Neural cell (in vitro differentiated cells): Measurements from ENCODE around the gene ANKRD63. TPM values are rescaled to one million over a fixed set of nuclear protein-coding genes. Genes with fewer than 3 reads are reported as not detected.

Experiments
- H2AFZ ChIP-seq: fragments of 200-600, 300-800 bp; sonication (generic), shearing (Covaris generic); 2 replicates; pipeline ENCODE4 v1.6.0; 2014; ENCODE audit warnings: low read depth, mild to moderate bottlenecking, antibody characterized with exemption, low read length, moderate library complexity
- H3F3A ChIP-seq: fragments of 200-600 bp; shearing (Covaris generic); 2 replicates; pipeline ENCODE4 v1.6.1; 2016; ENCODE audit warnings: mild to moderate bottlenecking, moderate library complexity, mixed read lengths, antibody characterized with exemption, low read length; ENCODE audit not compliant: insufficient read depth, poor library complexity, severe bottlenecking
- H3K27ac ChIP-seq: fragments of 200-600, 300-800 bp; sonication (generic), shearing (Covaris generic); 2 replicates; pipeline ENCODE4 v1.5.1; 2014; ENCODE audit warnings: mild to moderate bottlenecking, low read length, moderate library complexity
- H3K27me3 ChIP-seq: fragments of 300-800, 200-600 bp; sonication (generic), shearing (Covaris generic); 2 replicates; pipeline ENCODE4 v1.6.0; 2014; ENCODE audit warnings: mild to moderate bottlenecking, low read depth, low read length, moderate library complexity; ENCODE audit not compliant: insufficient read depth
- H3K36me3 ChIP-seq: fragments of 300-800, 200-600 bp; sonication (generic), shearing (Covaris generic); 2 replicates; pipeline ENCODE4 v1.5.1; 2014; ENCODE audit warnings: mild to moderate bottlenecking, antibody characterized with exemption, low read length, moderate library complexity; ENCODE audit not compliant: insufficient read depth
- H3K4me2 ChIP-seq: fragments of 300-800, 200-600 bp; sonication (generic), shearing (Covaris generic); 2 replicates; pipeline ENCODE4 v1.6.0; 2014; ENCODE audit warnings: mild to moderate bottlenecking, low read length
- H3K4me3 ChIP-seq: fragments of 300-800, 200-600 bp; sonication (generic), shearing (Covaris generic); 2 replicates; pipeline ENCODE4 v1.5.1; 2014; ENCODE audit warnings: mild to moderate bottlenecking, low read length, moderate library complexity
- H3K79me2 ChIP-seq: fragments of 200-600 bp; shearing (Covaris generic); replicated peaks from 2 replicates; pipeline ENCODE4 v1.6.0; 2014; ENCODE audit warnings: mild to moderate bottlenecking, low read length, moderate library complexity; ENCODE audit not compliant: insufficient read depth
- H3K9ac ChIP-seq: fragments of 300-800, 200-600 bp; sonication (generic), shearing (Covaris generic); 2 replicates; pipeline ENCODE4 v1.6.1; 2016; ENCODE audit warnings: mild to moderate bottlenecking, low read length, mixed read lengths
- H3K9me2 ChIP-seq: fragments of 200-600 bp; shearing (Covaris generic); 2 replicates; pipeline ENCODE4 v1.6.1; 2016; ENCODE audit warnings: mild to moderate bottlenecking, low read length, mixed read lengths; ENCODE audit not compliant: insufficient read depth
- H3K9me3 ChIP-seq: fragments of 200-600, 300-800 bp; sonication (generic), shearing (Covaris generic); 2 replicates; pipeline ENCODE4 v1.6.1; 2016; ENCODE audit warnings: mild to moderate bottlenecking, mixed run types, low read length, moderate library complexity, mixed read lengths
- H4K20me1 ChIP-seq: fragments of 200-600 bp; shearing (Covaris generic); 2 replicates; pipeline ENCODE4 v1.6.1; 2016; ENCODE audit warnings: mild to moderate bottlenecking, mixed run types; ENCODE audit not compliant: insufficient read depth
- EP300 ChIP-seq: fragments of 450-650 bp; conservative IDR thresholded peaks from 2 replicates; pipeline ENCODE4 v1.6.1; 2014; ENCODE audit warnings: antibody characterized with exemption, mild to moderate bottlenecking, moderate library complexity; ENCODE audit not compliant: poor library complexity, severe bottlenecking
- EZH2 ChIP-seq: fragments of 200-600, 300-800 bp; shearing (Covaris generic), sonication (generic); IDR thresholded peaks from 2 replicates; pipeline ENCODE4 v1.6.1; 2014; ENCODE audit warnings: antibody characterized with exemption, low read length, borderline replicate concordance, mild to moderate bottlenecking; ENCODE audit not compliant: insufficient read depth, poor library complexity, severe bottlenecking
- MXI1 ChIP-seq: fragments of 450-650 bp; conservative IDR thresholded peaks from 2 replicates; pipeline ENCODE4 v1.6.1; 2014; ENCODE audit warnings: antibody characterized with exemption, mild to moderate bottlenecking; ENCODE audit not compliant: poor library complexity, severe bottlenecking
- POLR2AphosphoS5 ChIP-seq: IDR thresholded peaks from 2 replicates; pipeline ENCODE4 v1.6.1; 2012
- RAD21 ChIP-seq: fragments of 450-650 bp; conservative IDR thresholded peaks from 2 replicates; pipeline ENCODE4 v1.6.1; 2014; ENCODE audit warnings: antibody characterized with exemption, mild to moderate bottlenecking, moderate library complexity
- polyA plus RNA-seq: library from polyadenylated mRNA; depleted of rRNA; stranded (reverse); fragments of >200 nt; gene quantifications from 2 replicates; pipeline ENCODE4 v1.2.3, GENCODE V29; 2014
- TF ChIP-seq, protein P1 (sequence below): fragments of 450-650 bp; IDR thresholded peaks from 2 replicates; pipeline ENCODE4 v1.5.1; 2014; ENCODE audit warnings: antibody characterized with exemption, mild to moderate bottlenecking, moderate library complexity; ENCODE audit not compliant: poor library complexity, severe bottlenecking
- TF ChIP-seq, protein P2 (sequence below): IDR thresholded peaks from 2 replicates; pipeline ENCODE4 v1.6.1; 2012; ENCODE audit warnings: borderline replicate concordance

The ANKRD63 gene
- polyA plus RNA-seq, 1 donor from 2014 or later = 2.1 TPM

DNA sequence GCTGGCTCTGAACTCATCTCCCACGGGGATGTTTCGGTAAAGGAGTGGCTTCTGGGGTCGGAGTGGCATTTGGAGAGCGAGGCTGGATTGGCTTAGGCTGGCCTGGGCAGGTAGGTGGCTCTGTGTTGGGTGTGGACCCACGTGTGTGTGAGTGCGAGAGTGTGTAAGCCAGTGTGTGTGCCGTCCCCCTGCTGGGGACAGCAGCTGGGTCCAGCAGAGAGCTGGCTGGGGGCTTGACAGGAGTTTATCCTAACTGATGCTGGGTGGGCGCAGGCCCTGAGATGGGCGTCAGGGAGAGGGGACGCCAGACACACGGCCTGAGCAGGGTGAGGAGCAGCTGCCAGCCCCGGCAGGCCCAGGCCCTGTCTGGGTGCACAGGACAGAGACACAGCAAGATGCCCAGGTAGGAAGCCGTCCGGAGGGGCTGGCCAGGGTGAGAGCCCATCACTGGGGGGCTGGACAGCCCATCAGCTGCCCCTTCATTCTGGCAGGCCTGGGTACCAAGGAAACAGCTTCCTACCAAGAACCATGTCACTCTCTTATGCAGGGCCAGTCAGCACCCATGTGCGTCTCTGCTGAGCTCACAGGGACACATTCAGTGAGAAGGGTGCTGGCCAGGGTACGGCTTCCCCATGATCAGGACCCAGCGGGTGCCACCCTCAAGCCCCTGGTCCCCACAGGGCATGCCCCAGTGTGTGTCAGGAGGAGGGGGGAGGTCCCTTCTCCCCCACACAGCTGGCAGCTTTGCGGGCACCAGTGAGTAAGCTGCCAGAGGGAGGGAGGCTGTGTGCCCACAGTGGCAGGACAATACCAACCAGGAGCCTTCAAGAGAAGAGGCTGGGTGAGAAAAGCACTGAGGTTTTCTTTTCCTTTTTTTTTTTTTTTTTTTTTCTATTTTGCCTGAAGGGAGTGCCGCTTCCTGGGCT, 42.9 kb downstream of the ANKRD63 start (continued):
- TF ChIP-seq, protein P1, sequence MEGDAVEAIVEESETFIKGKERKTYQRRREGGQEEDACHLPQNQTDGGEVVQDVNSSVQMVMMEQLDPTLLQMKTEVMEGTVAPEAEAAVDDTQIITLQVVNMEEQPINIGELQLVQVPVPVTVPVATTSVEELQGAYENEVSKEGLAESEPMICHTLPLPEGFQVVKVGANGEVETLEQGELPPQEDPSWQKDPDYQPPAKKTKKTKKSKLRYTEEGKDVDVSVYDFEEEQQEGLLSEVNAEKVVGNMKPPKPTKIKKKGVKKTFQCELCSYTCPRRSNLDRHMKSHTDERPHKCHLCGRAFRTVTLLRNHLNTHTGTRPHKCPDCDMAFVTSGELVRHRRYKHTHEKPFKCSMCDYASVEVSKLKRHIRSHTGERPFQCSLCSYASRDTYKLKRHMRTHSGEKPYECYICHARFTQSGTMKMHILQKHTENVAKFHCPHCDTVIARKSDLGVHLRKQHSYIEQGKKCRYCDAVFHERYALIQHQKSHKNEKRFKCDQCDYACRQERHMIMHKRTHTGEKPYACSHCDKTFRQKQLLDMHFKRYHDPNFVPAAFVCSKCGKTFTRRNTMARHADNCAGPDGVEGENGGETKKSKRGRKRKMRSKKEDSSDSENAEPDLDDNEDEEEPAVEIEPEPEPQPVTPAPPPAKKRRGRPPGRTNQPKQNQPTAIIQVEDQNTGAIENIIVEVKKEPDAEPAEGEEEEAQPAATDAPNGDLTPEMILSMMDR = no peak

DNA sequence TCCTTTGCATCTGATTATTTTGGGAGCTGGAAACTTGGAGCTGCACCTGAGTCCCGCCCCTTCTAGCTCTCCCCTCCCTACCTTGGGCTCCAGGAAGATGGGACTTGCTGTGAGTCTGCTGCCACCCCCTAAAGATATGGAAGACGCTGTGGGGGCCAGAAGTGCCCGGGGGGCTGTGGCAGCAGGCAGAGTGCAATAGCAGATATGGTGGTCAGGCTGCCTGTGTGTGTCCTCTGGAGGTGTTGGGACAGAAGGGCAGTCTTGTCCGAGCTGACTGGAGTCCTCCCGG, 43.5 kb downstream of the ANKRD63 start:
- H4K20me1 ChIP-seq = no peaks in the 10 kb centered on the region
- H2AFZ ChIP-seq = peak overlapping the region; percentile 46
- peak overlapping the region; percentile 81 for H3K27ac ChIP-seq
- H3K4me3 ChIP-seq = peak overlapping the region; percentile 71
- peak overlapping the region; percentile 76 for H3K9ac ChIP-seq
- TF ChIP-seq, protein P2, sequence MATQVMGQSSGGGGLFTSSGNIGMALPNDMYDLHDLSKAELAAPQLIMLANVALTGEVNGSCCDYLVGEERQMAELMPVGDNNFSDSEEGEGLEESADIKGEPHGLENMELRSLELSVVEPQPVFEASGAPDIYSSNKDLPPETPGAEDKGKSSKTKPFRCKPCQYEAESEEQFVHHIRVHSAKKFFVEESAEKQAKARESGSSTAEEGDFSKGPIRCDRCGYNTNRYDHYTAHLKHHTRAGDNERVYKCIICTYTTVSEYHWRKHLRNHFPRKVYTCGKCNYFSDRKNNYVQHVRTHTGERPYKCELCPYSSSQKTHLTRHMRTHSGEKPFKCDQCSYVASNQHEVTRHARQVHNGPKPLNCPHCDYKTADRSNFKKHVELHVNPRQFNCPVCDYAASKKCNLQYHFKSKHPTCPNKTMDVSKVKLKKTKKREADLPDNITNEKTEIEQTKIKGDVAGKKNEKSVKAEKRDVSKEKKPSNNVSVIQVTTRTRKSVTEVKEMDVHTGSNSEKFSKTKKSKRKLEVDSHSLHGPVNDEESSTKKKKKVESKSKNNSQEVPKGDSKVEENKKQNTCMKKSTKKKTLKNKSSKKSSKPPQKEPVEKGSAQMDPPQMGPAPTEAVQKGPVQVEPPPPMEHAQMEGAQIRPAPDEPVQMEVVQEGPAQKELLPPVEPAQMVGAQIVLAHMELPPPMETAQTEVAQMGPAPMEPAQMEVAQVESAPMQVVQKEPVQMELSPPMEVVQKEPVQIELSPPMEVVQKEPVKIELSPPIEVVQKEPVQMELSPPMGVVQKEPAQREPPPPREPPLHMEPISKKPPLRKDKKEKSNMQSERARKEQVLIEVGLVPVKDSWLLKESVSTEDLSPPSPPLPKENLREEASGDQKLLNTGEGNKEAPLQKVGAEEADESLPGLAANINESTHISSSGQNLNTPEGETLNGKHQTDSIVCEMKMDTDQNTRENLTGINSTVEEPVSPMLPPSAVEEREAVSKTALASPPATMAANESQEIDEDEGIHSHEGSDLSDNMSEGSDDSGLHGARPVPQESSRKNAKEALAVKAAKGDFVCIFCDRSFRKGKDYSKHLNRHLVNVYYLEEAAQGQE = no peak
- TF ChIP-seq MXI1 (no peak), EZH2 (no peak)
- no peaks in the 10 kb centered on the region for H3K27me3 ChIP-seq
- no peaks in the 10 kb centered on the region for H3K9me3 ChIP-seq
- H3K36me3 ChIP-seq = no peaks in the 10 kb centered on the region
- peak overlapping the region; percentile 97 for H3K4me2 ChIP-seq
- no peaks in the 10 kb centered on the region for H3K79me2 ChIP-seq
- H3K9me2 ChIP-seq = no peaks in the 10 kb centered on the region
- H3F3A ChIP-seq = no peaks in the 10 kb centered on the region

DNA sequence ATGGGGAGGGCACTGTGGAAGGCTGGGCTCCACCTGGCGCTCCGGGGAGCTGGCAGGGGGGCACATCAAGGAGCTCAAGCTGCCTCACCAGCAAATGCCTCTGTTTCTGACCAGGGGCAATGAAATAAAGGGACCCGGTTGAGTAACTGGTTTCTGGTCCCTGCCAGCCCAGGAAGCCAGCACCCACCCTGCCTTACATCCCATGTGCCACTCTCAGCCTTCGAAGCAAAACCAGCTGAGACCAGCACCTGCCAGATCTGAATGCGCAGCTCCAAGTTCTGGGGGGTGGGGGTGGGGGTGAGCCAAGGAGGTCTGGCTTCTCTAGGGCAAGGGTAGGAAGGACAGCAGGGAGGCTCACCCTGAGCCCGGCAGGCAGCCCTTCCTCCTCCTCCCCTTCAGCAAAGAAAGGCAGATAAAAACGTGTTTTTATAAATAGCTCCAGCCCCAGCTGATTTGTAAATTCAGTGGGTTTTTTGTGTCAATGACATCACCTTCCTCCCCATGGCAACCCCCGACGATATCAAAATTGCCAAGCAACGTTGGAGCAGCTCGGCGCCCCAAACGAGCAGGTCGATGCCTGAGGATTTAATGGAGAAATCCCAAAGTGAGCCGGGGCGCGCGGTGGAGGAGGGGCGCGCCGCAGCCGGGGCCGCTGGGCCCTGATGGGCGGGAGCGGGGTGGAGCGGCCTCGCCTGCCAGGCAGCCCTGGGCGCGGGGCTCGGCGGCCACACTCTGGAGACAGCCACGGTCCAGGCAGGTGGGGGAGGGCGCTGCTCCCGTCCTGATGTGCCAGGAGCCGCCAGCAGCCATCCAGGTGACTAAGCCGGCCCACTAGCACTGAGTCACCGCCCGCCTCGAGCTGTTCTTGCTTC, 44.1 kb downstream of the ANKRD63 start, which contains the start of gene PAK6:
PAK6 (plus strand) TSS at position 532 of the 872 bp plus-strand sequence. CDS start 25,723 bp downstream, outside the sequence.
- Histone ChIP-seq H3K36me3 (no peaks in the 10 kb centered on the region), H3K9me2 (no peaks in the 10 kb centered on the region), H3K4me3 (peak within 1 kb of the TSS; percentile 71), H3K27ac (peak within 1 kb of the TSS; percentile 81), H3K9ac (peak within 1 kb of the TSS; percentile 76), H3K9me3 (no peaks in the 10 kb centered on the region), H3F3A (no peaks in the 10 kb centered on the region), H2AFZ (peak within 1 kb of the TSS; percentile 46), H3K79me2 (no peaks in the 10 kb centered on the region), H3K4me2 (peak within 1 kb of the TSS; percentile 97), H4K20me1 (no peaks in the 10 kb centered on the region), H3K27me3 (no peaks in the 10 kb centered on the region)
- peak; percentile 50 for TF ChIP-seq MXI1
- TF ChIP-seq EP300 = peak; percentile 80
- TF ChIP-seq, protein P1 = no peak
- TF ChIP-seq, protein P2 = peak; percentile 68
- peak; percentile 50 for TF ChIP-seq POLR2AphosphoS5
- TF ChIP-seq RAD21 = peak; percentile 41
- no peak for TF ChIP-seq EZH2
